Measurements from ENCODE around the gene TTC27. TPM values are rescaled to one million over a fixed set of nuclear protein-coding genes. Genes with fewer than 3 reads are reported as not detected.
"Not testable (repeated sequence)": the region's sequence is repeated elsewhere in the genome, so short reads cannot be mapped to it uniquely, and the experiment has no call there.

Gene TTC27
- total RNA-seq, 1 donor from 2014 or later: 28.5 TPM

DNA sequence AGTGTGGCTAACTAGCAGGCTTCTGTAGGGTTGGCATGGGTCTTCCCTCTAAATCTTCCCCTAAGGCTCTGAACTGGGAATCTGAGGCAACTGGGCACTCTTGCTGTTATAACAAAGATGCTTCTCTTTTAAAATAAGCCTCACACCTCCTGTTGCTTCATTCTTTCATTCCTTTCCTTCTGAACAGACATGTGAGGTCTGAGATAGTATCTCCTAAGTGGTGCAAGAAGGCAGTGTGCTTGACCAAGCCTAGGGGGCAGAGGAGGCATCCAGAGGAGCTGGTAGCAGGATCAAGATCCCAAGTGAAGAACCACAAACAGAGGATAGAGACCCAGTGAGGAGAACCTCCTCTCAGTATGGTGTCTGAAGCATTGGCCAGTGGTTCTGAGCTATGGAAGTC lies 90.9 kb downstream of the TTC27 start:
- no peak for FAIRE-seq
- no peak for DNase-seq (ENCODE audit: low spot score in 2 of 2)

DNA sequence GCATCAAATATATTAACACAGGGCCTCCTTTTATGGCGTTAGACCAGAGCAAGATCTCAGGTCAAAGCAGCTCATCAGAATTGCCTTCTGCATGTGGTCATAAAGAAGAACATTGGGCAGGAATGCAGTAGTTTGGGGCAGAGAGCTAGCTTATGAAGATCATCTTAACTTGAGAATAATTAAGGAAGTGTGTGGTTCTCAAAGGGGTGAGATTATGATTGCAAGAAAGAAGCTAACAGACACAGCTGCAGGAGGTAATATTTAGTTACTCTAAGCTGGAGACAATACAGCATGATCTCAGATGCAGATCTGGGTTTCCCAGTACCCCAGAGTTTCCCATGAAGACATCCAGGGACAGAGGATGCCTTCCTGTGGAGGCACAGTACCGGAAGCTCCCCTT lies 91.6 kb downstream of the TTC27 start:
- FAIRE-seq (no peak), DNase-seq (ENCODE audit: low spot score in 2 of 2) (no peak)

DNA sequence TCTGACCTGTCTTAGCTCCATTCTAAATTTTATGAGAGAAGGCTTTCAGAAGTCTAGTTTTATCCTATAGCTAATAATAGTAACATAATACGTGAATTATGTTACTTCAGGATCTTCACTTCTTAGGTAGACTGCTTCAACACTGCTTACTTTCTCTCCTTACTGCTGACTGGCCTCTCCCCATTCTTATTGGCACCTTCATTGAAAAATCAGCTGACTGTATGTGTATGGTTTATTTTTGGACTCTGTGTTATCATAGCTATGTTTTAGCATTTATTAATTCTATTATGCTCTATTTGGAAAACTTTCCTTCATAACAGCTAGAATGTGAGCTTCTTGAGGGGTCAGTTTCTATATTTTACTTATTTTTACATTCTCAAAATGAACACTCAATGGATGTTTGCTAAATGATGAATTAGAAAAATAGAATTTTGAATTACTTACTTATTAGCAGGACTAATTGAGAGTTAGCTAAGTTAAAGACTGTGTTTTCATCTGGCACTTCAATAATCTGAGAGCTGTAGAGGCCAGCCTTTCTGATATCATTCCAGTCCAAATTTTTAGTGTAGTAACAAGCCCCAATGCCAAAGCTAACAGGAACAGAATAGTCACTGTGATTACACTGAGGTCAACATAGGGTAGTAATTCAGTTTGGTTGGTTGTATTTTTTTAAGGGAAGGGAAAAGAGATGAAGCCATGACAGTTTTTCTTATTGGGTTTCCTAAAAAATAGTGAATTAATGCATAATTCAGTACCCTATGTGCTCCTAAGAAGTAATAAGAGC lies 92.3 kb downstream of the TTC27 start:
- FAIRE-seq: no peak
- DNase-seq (ENCODE audit: low spot score in 2 of 2): no peak

DNA sequence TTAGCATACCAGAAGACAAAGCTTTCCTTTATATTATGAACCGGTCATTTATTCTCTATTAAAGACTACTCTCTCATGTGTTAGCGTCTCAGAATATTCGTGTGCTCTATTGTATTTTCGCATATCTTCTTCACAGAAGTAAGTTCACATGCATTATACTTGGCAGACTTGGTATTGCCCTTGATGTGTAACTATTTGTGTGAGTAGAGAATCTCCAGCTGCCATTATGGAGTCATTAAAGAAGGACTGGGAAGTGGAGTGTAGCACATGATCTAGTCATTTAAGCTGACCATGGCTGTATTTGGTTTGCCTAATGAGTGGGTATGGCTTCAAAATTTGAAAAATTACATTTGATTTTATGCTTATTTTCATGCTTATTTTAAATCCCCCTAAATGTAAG lies 92.9 kb downstream of the TTC27 start:
- DNase-seq (ENCODE audit: low spot score in 2 of 2) (no peak), FAIRE-seq (no peak)

DNA sequence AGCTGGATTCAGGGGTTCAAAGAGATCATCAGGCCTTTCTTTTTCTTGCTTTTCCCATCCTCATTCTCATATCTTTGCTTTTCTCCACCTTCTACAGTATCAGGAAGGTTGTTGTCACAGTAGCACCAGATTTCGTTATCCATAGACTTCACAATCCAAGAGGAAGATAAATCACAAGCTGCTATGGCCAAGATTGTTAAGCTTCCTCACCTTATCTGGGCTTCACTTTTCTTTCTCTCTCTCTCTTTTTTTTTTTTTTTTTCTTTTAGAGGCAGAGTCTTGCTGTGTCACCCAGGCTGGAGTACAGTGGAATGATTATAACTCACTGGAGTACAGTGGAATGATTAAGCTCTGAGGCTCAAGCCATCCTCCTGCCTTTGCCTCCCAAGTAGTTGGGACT lies 93.5 kb downstream of the TTC27 start:
- DNase-seq (ENCODE audit: low spot score in 2 of 2): no peak
- no peak for FAIRE-seq

DNA sequence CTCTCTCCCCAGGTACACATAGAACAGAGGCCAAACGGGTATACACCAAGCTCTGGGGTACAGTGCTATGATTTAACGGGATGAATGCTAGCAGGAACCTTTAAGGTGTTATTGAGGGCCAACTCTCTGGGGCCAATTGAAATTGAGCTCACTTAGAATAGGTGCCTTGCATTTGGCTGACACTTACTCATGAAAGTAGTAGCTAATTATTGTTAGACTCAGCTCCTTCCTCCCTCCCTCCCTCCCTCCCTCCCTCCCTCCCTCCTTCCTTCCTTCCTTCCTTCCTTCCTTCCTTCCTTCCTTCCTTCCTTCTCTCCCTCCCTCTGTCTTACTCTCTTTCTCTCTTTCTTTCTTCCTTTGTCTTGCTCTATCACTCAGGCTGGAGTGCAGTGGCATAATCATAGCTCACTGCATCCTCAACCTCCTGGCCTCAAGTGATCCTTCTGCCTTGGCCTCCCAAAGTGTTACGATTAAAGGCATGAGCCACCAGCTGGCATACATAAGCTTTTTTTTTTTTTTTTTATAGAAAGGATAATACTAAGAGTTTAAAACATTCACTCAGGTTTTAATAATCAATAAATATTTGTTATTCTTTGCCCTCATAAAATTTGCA lies 95.7 kb downstream of the TTC27 start:
- FAIRE-seq (no peak), DNase-seq (ENCODE audit: low spot score in 2 of 2) (no peak)

DNA sequence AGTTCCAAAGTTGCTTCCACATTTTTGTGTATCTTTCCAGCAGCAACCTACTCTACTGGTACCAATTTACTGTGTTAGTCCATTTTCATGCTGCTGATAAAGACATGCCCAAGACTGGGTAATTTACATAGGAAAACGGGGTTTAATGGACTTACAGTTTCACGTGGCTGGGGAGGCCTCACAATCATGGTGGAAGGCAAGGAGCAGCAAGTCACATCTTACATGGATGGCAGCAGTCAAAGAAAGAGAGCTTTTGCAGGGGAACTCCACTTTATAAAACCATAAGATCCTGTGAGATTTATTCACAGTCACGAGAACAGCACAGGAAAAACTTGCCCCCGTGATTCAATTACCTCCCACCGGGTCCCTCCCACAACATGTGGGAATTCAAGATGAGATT lies 98.8 kb downstream of the TTC27 start:
- FAIRE-seq; DNase-seq (ENCODE audit: low spot score in 2 of 2): not testable (repeated sequence)

DNA sequence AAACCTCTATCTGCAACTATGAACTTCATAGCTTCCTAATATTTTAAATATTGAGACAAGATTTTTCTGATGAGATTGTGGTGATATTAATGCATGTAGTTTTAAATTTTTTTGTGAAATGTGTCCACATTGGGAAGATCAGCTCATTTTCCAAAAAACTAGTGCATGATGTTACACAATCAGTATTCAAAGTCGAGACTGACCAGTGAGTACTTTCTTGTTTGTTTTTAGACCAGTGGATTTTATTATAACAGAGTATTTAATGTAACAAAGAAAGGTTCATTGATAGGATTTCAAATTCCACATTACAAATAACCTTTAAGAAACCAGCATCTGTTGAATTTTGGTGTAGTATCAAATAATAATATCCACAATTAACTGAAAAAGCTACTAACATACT lies 99.3 kb downstream of the TTC27 start:
- FAIRE-seq (no peak), DNase-seq (ENCODE audit: low spot score in 2 of 2) (no peak)

DNA sequence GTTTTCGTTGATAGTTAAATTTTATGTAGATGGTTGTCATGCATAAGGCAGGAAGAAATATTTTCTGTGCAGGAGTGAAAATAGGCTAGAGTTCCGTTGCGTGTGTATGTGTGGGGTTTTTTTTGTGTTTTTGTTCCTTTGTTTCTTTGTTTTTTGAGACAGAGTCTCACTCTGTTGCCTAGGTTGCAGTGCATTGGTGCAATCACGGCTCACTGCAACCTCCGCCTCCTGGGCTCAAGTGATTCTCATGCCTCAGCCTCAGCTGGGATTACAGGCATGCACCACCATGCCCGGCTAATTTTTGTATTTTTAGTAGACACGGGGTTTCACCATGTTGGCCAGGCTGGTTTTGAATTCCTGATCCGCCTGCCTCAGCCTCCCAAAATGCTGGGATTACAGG lies 103.1 kb downstream of the TTC27 start:
- not testable (repeated sequence) for FAIRE-seq; DNase-seq (ENCODE audit: low spot score in 2 of 2)

DNA sequence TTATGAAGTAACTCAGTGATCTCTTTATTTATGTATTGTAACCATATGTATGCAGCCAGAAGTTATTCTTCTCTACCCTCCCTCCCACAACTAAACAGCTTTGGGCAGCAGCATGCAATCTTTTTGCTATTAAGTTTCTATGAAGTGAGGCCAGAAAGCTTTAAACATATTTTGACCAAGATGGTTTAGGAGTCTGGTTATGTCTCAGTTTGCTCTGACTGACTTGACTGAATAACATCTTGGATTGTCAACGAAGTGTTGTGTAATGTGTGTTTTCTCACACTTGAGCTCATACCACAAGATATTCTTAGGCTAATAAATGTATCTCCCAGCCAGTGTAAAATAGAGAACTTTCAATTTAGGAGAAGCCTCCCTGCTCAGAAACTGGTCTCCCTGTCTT lies 104.3 kb downstream of the TTC27 start:
- FAIRE-seq (no peak), DNase-seq (ENCODE audit: low spot score in 2 of 2) (no peak)

DNA sequence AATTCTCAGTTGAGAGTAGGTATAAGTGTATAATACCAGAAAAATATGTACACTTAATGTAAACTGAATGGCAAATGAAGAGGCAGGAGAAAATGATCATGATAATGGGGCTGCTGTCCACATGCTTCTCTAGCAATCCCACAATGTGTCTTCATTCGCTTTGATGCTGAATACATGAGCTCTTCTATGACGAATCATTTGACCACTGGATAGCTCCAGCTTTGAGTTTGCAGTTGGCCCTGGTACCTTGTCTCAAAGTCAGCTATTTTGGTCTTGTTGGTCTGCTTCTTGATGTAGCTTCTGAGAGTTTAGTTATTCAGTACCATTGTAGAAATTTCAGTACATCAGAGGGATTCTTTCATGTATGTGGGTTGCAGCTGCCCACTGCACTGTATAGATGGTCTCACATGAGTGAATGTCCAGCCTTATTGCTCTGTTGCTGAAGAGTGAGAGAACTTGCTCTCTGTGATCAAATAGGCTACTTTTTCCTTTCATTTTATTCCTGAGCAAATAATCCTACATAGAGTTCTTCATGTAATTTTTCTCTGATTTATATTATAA lies 105.1 kb downstream of the TTC27 start:
- DNase-seq (ENCODE audit: low spot score in 2 of 2) (no peak), FAIRE-seq (no peak)

DNA sequence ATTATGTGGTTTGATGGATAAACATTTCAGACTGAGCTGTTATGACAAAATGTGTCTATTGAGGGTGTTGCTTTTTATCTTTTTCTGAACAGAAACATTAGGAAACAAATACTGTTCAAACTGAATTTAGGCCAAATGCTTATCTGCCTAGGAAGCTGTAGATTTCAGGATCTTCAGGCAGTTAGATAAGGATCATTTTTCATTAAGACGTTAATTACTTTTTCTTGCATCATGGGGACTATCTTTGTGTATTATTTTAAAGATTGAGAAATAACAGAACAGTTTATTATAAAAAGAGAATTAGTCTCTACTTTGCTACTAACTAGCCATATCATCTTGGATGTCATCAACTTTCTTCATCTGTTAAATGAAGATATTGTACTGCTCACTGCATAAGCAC lies 107.5 kb downstream of the TTC27 start:
- FAIRE-seq (no peak), DNase-seq (ENCODE audit: low spot score in 2 of 2) (no peak)

DNA sequence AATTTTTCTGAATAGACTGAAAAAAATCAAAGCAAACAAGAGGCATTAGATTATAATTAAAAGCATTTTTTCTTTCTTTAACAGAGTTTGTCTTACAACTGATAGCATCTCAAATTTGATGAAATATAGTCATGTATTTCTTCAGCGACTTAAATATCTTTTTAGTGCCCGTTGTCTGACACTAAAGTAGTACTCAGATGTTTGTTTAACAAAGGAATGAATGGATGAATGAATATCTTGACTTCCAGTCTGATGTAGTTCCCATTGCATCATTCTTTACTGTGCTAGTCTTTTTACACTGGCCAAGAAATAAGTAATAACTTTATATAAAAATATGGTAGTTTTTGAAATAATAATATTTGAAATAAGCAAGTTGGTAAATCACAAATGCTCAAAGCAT lies 111.1 kb downstream of the TTC27 start:
- FAIRE-seq (no peak), DNase-seq (ENCODE audit: low spot score in 2 of 2) (no peak)

DNA sequence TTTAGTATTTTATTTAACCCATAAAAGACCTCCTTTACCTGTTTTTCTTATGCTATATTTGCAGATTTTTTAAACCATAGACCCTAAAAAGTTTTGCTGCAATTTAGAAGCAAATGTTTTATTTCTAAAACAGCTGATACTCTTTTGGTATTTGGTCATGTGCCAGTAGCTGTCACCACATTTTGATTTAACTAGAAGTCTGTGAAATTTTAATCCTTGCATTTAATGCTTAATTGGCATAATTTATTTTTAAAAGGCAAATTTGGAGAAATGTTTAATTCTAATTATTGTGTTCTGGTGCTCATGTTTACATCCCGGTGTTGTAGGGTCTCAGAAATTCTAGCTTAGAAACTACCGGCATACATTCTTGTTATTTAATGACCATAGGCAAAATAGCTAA lies 111.8 kb downstream of the TTC27 start:
- DNase-seq (ENCODE audit: low spot score in 2 of 2): no peak
- FAIRE-seq: no peak

DNA sequence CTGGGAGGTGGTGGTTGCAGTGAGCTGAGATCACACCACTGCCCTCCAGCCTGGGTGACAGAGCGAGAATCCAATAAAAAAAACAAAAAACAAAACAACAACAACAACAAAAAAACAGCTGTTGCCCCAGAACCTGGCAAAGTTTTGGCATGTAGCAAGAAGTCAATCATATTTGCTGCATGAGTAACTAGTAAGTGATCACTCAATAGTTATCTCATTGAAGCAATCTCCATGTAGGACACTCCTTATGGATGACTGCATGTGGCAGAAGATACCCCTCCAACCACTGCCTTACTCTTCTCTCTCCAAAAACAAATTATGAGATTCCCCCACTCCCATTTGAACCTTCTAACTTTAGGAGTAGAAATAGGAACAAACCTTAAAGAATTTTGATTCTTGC lies 113.7 kb downstream of the TTC27 start:
- FAIRE-seq (no peak), DNase-seq (ENCODE audit: low spot score in 2 of 2) (no peak)

DNA sequence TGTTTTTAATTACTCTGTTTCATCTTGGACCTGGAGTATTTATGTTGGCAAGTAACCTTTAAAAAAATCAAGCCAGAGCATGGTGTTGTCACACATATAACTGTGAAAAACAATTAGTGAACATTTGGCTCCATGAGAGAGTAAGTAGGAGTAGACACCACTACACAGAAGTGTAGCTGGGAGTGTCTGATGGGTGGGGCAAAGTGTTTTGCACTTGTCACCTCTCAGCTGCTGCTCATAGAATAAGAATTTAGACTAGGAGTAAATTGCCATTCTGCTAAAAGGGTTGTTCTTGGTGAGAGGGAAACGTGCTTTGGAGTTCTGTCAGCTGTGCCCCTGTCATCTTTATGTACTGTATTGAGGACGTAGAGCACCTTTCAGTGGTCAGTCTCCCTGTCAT lies 114.5 kb downstream of the TTC27 start:
- no peak for FAIRE-seq
- no peak for DNase-seq (ENCODE audit: low spot score in 2 of 2)

DNA sequence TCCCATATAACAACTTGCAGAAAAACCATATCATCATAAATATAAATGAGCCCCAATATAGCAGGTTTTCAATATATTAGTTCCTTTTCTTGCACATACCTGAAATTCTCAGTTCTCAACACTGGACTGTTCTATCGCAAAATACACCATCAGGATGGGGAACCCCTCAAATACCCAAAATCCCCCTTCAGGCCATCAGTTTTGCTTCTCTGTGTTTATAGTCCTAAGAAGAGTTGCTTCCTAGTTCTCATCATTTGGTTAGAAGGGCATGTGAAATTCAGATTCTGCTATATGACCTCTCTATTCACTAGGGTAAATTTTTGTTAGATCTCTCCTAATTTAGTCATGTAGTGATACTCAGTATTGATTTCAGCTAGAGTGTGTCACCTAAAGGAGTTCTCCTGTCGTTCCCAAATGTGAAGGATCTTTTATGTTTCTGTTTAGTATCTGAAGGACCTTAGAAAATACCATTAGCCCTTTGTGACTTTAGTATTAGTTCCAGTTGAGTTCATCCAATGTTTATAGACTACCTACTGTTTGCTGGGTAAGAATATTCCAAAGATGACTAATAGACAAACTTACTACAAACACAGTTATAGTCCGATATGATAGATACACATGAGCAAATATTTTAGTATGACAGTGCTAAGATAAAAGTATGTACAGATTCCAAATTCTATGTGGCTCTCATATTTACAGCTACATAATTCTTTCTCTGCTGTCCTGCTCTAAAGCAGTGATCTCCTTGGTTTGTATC lies 115.8 kb downstream of the TTC27 start:
- DNase-seq (ENCODE audit: low spot score in 2 of 2): no peak
- no peak for FAIRE-seq

DNA sequence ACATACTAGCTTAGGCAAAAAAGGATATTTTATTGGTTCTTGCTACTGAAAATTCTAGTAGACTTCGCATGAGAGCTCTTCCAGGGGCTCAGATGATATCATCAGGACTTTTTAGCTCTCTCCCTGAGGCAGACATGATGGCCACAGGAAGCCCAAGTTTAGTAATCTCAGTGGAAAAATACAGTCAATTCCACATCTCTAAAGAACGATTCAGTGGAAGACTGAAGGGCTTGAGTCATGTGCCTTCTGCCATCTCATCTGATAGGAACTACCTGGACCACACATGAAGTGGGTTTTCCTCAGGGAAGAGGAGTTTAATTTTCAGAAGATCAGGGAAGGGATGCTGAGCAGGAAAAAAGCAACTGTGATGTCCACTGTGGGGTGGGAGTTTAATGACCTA lies 117.3 kb downstream of the TTC27 start:
- no peak for DNase-seq (ENCODE audit: low spot score in 2 of 2)
- no peak for FAIRE-seq

DNA sequence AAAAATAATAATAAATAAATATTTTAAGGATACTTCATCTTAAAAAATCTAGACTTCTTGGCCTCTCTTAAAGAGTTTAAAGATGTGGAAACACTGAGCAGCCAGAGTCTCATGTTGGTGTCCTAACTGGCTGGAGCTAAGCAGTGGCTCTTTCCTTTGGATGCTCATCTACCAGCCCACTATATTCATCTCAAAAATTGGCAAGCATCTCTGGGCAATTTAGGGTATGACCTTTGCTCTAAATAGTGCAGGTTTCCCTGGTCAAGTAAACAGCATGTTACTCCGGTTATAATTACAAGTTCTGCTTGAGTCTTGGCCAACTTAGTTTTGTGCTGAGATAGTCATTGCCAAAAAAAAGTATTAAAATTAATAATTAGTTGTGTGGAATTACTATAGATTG lies 117.8 kb downstream of the TTC27 start:
- FAIRE-seq: no peak
- DNase-seq (ENCODE audit: low spot score in 2 of 2): no peak

DNA sequence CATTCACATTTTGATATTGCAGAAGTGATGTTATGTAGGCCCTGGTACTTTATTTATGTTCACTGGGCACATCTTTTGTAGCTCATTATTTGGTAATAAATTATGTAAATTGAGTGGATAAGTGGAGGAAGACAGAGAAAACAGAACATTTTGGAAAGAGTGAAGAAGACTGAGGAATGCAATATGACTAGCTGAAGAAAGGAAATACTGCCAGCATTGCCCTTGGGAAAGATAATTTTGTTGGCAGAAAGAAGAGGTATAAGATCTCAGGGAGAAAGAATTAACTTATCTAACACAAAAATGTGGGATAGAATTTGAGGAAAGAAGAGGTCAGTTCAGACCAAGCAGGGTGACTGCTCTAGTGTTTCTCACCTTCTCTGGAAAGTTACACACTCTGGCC lies 118.8 kb downstream of the TTC27 start:
- FAIRE-seq (no peak), DNase-seq (ENCODE audit: low spot score in 2 of 2) (no peak)

DNA sequence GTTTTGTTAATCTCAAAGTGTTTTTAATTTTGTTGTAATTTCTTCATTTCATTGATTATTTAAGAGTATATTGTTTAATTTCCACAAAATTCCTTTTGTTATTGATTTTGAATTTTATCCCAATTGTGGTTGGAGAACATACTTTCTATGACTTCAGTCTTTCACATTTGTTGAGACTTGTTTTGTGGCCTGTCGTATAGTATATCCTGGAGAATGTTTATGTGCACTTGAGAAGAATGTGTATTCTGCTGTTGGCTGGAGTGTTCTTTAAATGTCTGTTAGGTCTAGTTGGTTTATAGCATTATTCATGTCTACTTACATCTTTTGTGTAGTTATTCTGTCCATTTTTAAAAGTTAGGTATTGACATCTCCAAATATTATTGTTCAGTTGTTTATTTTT lies 120.3 kb downstream of the TTC27 start:
- FAIRE-seq: no peak
- no peak for DNase-seq (ENCODE audit: low spot score in 2 of 2)
